Measurements from ENCODE around the gene CHAT.

CHAT gene

DNA sequence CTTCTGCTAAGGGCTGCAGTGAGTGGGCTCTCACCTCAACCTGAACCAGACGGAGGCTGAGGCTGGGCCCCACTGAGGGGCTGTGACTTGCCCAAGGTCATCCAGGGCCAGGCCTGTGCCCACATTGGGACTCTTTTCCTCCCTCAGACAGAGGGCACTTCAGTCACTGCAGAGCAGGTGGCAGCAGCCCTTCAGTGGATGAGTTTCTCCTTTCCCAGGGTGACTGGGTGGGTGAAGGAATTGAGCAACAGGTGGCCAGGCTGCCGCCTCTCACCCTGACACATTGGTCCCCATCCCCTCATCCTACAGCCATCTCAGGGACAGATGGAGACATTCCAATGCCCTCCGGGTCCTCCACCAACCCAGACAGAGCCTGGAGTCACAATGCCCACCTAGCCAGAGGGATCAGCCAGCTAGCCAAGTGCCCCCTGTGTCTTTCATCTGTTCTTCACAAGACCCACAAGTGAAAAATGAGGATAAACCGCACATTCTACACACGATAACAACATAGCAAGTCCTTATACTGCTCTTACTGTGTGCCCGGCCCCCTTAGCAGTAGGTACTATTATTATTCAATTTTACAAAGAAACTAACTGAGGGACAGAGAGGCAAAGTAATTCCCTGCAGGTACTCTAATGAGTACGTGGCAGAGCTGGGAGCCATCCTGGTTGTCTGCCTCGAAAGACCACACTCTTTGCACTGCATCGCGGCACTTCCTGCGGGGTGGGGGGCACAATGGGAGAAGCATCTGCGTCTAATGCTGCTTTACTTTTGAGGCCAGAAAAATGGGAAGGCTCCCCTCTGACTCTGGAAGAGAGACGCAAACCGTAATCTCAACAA is 5.5 kb upstream of the CHAT start:
- no peaks in the 10 kb centered on the region for H3K9me3 ChIP-seq (ENCODE audit: low read length)
- no peaks in the 10 kb centered on the region for H3K4me1 ChIP-seq (ENCODE audit: insufficient read depth, low read length)
- H3K36me3 ChIP-seq (ENCODE audit: insufficient read depth, low read length), result no peaks in the 10 kb centered on the region
- no peak overlapping the region for H3K27ac ChIP-seq (ENCODE audit: low read depth, low read length)
- H3K9ac ChIP-seq (ENCODE audit: low read length), result no peak overlapping the region
- H3K27me3 ChIP-seq (ENCODE audit: control insufficient read depth in 1 of 2, insufficient read depth in 2 of 2, low read length in 2 of 2), result peaks cover 43 to 63% of the 10 kb centered on the region in 2 donors
- no peak overlapping the region for H3K4me3 ChIP-seq (ENCODE audit: low read depth in 1 of 2, low read length in 2 of 2)

DNA sequence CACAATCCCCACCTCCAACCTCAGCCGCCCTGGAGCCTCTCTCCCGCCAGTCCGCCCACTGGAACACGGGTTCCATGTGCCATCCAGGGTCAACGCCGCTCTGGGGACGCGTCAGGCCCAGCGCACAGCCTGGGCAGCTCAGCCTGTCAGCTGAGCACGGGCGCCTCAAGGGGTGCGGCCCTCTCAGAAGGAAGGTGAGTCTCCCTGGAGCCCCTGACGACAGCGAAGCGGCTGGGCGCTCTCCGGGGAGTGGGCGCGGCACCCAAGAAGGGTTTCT is 4.9 kb upstream of the CHAT start:
- Histone ChIP-seq H3K9ac (ENCODE audit: low read length) (no peak overlapping the region), H3K27me3 (ENCODE audit: control insufficient read depth in 1 of 2, insufficient read depth in 2 of 2, low read length in 2 of 2) (peaks cover 48 to 68% of the 10 kb centered on the region in 2 donors), H3K9me3 (ENCODE audit: low read length) (no peaks in the 10 kb centered on the region), H3K4me3 (ENCODE audit: low read depth in 1 of 2, low read length in 2 of 2) (no peak overlapping the region), H3K27ac (ENCODE audit: low read depth, low read length) (no peak overlapping the region), H3K4me1 (ENCODE audit: insufficient read depth, low read length) (no peaks in the 10 kb centered on the region), H3K36me3 (ENCODE audit: insufficient read depth, low read length) (no peaks in the 10 kb centered on the region)

DNA sequence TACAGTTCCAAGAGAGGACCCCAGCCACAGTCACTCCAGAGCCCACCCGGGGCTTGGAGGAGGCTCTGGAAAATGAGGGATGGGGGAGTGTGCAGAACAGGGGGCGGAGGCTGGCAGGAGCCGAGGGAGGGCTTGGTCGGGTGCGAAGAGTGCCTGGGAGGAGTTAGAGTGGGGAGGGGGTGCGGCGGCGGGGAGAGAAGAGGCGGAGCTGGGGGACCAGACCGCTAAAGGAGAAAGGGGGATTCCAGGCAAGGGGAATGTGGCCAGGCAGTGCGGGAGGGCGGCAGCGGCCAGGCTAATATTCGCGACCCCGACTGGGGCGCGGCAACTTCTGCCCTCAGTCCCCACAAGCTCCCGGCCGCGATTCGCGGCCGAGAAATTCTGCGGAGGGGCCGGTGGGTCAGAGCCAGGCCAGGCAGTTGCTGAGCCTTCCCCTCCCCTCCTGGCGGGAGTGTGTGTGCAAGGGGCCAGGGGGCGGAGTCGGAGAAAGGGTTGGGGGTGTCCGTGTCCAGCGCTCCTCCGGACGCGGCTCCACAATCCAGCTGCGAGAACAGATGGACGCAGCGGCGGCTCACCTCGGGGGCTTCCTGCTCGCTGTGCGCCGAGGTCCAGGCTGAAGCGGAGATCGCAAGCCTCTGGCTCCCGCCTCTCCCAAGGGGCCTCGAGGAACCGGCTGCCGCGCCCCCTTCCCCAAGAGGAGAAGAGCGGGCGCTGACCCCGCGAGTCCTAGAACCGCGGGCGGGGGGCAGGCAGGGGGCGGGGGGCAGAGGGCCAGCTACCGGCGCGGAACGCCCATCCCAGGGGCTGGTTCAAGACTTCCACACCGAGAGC is 4.3 kb upstream of the CHAT start:
- no peaks in the 10 kb centered on the region for H3K36me3 ChIP-seq (ENCODE audit: insufficient read depth, low read length)
- no peak overlapping the region for H3K27ac ChIP-seq (ENCODE audit: low read depth, low read length)
- H3K9ac ChIP-seq (ENCODE audit: low read length), result no peak overlapping the region
- H3K4me1 ChIP-seq (ENCODE audit: insufficient read depth, low read length), result no peaks in the 10 kb centered on the region
- no peaks in the 10 kb centered on the region for H3K9me3 ChIP-seq (ENCODE audit: low read length)
- no peak overlapping the region for H3K4me3 ChIP-seq (ENCODE audit: low read depth in 1 of 2, low read length in 2 of 2)
- H3K27me3 ChIP-seq (ENCODE audit: control insufficient read depth in 1 of 2, insufficient read depth in 2 of 2, low read length in 2 of 2), result peaks cover 48 to 74% of the 10 kb centered on the region in 2 donors

DNA sequence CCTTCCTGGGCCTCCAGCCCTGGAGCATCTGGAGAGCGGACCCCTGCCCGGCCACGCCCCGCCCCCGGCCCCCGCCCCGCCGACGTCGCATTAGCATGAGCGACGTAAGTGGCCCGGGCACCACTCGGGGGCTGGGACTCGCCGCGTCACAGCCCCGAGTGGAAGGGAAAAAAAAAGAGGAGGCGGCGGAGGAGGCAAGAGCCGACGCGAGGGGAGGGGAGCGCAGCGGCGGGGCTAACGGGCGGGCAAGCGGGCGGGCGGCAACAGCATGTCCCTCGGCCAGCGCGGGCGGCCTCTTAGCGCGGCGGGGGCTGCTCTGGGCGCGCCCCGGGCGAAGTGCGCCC is 3.8 kb upstream of the CHAT start, which contains the start of gene SLC18A3:
Gene SLC18A3, plus strand, starts transcription at position 197 of the 344 bp plus-strand sequence. CDS start 431 bp downstream, outside the sequence.
- Histone ChIP-seq H3K4me1 (ENCODE audit: insufficient read depth, low read length) (no peaks in the 10 kb centered on the region), H3K9ac (ENCODE audit: low read length) (no peak within 1 kb of the TSS), H3K36me3 (ENCODE audit: insufficient read depth, low read length) (no peaks in the 10 kb centered on the region), H3K4me3 (ENCODE audit: low read depth in 1 of 2, low read length in 2 of 2) (no peak within 1 kb of the TSS), H3K9me3 (ENCODE audit: low read length) (no peaks in the 10 kb centered on the region), H3K27me3 (ENCODE audit: control insufficient read depth in 1 of 2, insufficient read depth in 2 of 2, low read length in 2 of 2) (peaks cover 48 to 78% of the 10 kb centered on the region in 2 donors), H3K27ac (ENCODE audit: low read depth, low read length) (no peak within 1 kb of the TSS)

DNA sequence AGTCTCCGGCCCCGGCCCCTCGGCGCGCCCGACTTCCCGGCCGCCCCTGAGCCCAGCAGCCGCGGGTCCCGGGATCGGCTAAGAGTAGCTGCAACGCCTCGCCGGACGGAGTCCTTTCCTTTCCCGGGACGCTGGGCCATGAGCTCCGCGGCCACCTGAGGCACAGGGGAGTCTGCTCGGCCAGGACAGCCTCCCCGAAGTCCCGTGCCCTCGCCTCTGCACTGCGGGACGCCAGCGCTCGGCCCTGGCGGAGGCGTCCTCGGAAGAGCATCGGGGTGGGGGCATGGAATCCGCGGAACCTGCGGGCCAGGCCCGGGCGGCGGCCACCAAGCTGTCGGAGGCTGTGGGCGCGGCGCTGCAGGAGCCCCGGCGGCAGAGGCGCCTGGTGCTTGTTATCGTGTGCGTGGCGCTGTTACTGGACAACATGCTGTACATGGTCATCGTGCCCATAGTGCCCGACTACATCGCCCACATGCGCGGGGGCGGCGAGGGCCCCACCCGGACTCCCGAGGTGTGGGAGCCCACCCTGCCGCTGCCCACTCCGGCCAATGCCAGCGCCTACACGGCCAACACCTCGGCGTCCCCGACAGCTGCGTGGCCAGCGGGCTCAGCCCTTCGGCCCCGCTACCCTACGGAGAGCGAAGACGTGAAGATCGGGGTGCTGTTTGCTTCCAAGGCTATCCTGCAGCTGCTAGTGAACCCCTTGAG is 3.2 kb upstream of the CHAT start:
- peaks cover 48 to 81% of the 10 kb centered on the region in 2 donors for H3K27me3 ChIP-seq (ENCODE audit: control insufficient read depth in 1 of 2, insufficient read depth in 2 of 2, low read length in 2 of 2)
- no peaks in the 10 kb centered on the region for H3K36me3 ChIP-seq (ENCODE audit: insufficient read depth, low read length)
- H3K4me3 ChIP-seq (ENCODE audit: low read depth in 1 of 2, low read length in 2 of 2), result no peak overlapping the region
- H3K9ac ChIP-seq (ENCODE audit: low read length), result no peak overlapping the region
- no peaks in the 10 kb centered on the region for H3K4me1 ChIP-seq (ENCODE audit: insufficient read depth, low read length)
- H3K27ac ChIP-seq (ENCODE audit: low read depth, low read length), result no peak overlapping the region
- H3K9me3 ChIP-seq (ENCODE audit: low read length), result no peaks in the 10 kb centered on the region

DNA sequence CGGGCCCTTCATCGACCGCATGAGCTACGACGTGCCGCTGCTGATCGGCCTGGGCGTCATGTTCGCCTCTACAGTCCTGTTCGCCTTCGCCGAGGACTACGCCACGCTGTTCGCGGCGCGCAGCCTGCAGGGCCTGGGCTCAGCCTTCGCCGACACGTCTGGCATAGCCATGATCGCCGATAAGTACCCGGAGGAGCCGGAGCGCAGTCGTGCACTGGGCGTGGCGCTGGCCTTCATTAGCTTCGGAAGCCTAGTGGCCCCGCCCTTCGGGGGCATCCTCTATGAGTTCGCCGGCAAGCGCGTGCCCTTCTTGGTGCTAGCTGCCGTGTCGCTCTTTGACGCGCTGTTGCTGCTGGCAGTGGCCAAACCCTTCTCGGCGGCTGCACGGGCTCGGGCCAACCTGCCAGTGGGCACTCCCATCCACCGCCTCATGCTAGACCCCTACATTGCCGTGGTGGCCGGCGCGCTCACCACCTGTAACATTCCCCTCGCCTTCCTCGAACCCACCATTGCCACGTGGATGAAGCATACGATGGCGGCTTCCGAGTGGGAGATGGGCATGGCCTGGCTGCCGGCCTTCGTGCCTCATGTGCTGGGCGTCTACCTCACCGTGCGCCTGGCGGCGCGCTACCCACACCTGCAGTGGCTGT is 2.5 kb upstream of the CHAT start:
- Histone ChIP-seq H3K9ac (ENCODE audit: low read length) (no peak overlapping the region), H3K9me3 (ENCODE audit: low read length) (no peaks in the 10 kb centered on the region), H3K27me3 (ENCODE audit: control insufficient read depth in 1 of 2, insufficient read depth in 2 of 2, low read length in 2 of 2) (peaks cover 48 to 84% of the 10 kb centered on the region in 2 donors), H3K4me3 (ENCODE audit: low read depth in 1 of 2, low read length in 2 of 2) (no peak overlapping the region), H3K4me1 (ENCODE audit: insufficient read depth, low read length) (no peaks in the 10 kb centered on the region), H3K36me3 (ENCODE audit: insufficient read depth, low read length) (no peaks in the 10 kb centered on the region), H3K27ac (ENCODE audit: low read depth, low read length) (no peak overlapping the region)

DNA sequence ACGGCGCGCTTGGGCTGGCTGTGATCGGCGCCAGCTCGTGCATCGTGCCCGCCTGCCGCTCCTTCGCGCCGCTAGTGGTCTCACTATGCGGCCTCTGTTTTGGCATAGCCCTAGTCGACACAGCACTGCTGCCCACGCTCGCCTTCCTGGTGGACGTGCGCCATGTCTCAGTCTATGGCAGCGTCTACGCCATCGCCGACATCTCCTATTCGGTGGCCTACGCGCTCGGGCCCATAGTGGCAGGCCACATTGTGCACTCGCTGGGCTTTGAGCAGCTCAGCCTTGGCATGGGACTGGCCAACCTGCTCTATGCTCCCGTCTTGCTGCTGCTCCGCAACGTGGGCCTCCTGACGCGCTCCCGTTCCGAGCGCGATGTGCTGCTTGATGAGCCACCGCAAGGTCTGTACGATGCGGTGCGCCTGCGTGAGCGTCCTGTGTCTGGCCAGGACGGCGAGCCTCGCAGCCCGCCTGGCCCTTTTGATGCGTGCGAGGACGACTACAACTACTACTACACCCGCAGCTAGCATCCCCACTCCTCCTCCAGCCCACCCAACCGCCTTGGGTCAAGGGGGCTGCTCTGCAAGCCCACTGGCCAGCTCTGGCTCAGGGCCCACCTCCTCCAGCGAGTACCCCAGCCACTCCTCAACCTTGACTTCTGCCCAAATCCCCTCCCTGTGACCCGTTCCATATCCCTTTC is 1.9 kb upstream of the CHAT start:
- Histone ChIP-seq H3K36me3 (ENCODE audit: insufficient read depth, low read length) (no peaks in the 10 kb centered on the region), H3K4me1 (ENCODE audit: insufficient read depth, low read length) (no peaks in the 10 kb centered on the region), H3K27me3 (ENCODE audit: control insufficient read depth in 1 of 2, insufficient read depth in 2 of 2, low read length in 2 of 2) (peaks cover 44 to 84% of the 10 kb centered on the region in 2 donors), H3K9ac (ENCODE audit: low read length) (no peak overlapping the region), H3K27ac (ENCODE audit: low read depth, low read length) (no peak overlapping the region), H3K9me3 (ENCODE audit: low read length) (no peaks in the 10 kb centered on the region), H3K4me3 (ENCODE audit: low read depth in 1 of 2, low read length in 2 of 2) (no peak overlapping the region)

DNA sequence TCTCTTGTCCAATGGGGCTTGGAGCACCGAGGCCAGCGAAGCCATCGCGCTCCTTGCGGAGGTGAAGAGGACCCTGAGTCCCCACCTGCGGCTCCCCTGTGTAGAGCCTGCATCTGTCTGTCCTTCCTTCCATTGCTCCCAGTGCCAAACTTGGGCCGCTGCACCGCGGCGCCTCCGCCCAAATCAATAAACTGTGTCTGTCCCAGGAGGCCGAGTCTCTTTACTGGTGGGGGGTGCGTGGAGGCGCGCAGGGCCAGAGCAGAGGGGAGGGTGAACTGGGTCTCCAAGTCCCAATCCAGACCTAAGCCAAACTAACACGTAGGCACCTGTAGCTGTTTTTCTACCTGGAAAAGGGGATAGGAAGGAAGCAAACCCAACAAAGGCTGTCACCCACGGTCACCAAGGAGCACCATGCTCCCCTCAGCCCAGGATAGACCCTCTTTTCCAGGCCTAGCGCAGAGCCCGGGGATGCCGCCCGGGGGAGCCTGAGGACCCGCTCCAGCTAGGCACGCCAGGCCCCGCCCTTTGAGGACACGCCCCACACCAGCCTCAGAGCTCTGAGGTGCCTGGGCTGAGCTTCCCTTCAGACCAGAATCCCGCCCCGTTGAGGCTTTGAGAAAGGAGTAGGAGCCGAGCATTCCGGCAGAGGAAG is 1.2 kb upstream of the CHAT start:
- H3K9me3 ChIP-seq (ENCODE audit: low read length), result no peaks in the 10 kb centered on the region
- peaks cover 38 to 78% of the 10 kb centered on the region in 2 donors for H3K27me3 ChIP-seq (ENCODE audit: control insufficient read depth in 1 of 2, insufficient read depth in 2 of 2, low read length in 2 of 2)
- no peaks in the 10 kb centered on the region for H3K4me1 ChIP-seq (ENCODE audit: insufficient read depth, low read length)
- no peak overlapping the region for H3K4me3 ChIP-seq (ENCODE audit: low read depth in 1 of 2, low read length in 2 of 2)
- no peak overlapping the region for H3K27ac ChIP-seq (ENCODE audit: low read depth, low read length)
- H3K9ac ChIP-seq (ENCODE audit: low read length), result no peak overlapping the region
- no peaks in the 10 kb centered on the region for H3K36me3 ChIP-seq (ENCODE audit: insufficient read depth, low read length)

DNA sequence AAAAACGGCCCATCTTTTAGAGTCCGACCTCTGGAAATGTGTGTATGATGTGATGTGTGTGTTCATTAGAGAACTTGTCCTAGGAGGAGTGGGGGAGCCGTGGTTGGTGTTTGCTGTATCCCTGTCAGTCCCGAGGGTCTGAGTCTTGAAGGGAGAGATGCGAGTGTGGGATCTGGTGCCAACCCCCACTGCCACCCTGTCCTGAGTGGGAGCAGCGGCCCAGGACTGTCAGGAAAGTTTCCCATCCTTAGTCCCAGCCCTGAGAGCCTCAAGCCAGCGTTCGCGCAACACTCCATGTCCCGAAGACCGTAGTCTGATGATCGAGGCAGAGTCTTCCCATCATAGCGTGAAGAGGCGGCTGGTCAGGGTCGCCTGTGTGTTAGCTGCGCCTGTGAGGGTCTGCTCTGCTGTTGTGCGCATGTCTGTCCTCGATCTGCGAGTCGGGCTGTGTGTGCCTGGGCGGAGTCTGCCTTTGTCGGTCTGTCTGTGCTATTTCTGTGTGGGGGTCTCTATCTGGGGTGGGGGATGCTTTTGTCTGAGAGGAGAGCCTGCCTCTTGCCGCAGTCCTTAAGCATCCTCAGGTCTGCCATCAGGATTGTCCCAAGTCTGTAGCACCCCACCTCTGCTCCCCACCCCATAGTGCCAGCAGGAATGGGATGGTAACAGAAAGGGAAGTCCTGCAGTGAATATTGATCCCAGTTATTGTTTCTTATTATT is 514 bp upstream of the CHAT start:
- Histone ChIP-seq H3K27ac (ENCODE audit: low read depth, low read length) (no peak overlapping the region), H3K4me1 (ENCODE audit: insufficient read depth, low read length) (no peaks in the 10 kb centered on the region), H3K36me3 (ENCODE audit: insufficient read depth, low read length) (no peaks in the 10 kb centered on the region), H3K9ac (ENCODE audit: low read length) (no peak overlapping the region), H3K9me3 (ENCODE audit: low read length) (no peaks in the 10 kb centered on the region), H3K4me3 (ENCODE audit: low read depth in 1 of 2, low read length in 2 of 2) (no peak overlapping the region), H3K27me3 (ENCODE audit: control insufficient read depth in 1 of 2, insufficient read depth in 2 of 2, low read length in 2 of 2) (peaks cover 31 to 71% of the 10 kb centered on the region in 2 donors)
